Osteocyte (in vitro differentiated cells): Measurements from ENCODE around the gene FBL. TPM values are rescaled to one million over a fixed set of nuclear protein-coding genes. Genes with fewer than 3 reads are reported as not detected.

ENCODE experiments used
- DNase-seq: peaks from one replicate; pipeline ENCODE4 v3.0.0; 2021; ENCODE audit warnings: mixed read lengths; ENCODE audit not compliant: unreplicated experiment; ENCODE audit errors: extremely low spot score
- H3K27ac Mint-ChIP-seq: one replicate; pipeline ENCODE4 v1.8.0; 2021; ENCODE audit warnings: mild to moderate bottlenecking, mixed read lengths; ENCODE audit not compliant: unreplicated experiment
- H3K27me3 Mint-ChIP-seq: one replicate; pipeline ENCODE4 v1.8.0; 2021; ENCODE audit warnings: mixed read lengths; ENCODE audit not compliant: unreplicated experiment
- H3K36me3 Mint-ChIP-seq: one replicate; pipeline ENCODE4 v1.8.0; 2021; ENCODE audit warnings: mixed read lengths; ENCODE audit not compliant: unreplicated experiment
- H3K4me1 Mint-ChIP-seq: one replicate; pipeline ENCODE4 v1.8.0; 2021; ENCODE audit warnings: mixed read lengths; ENCODE audit not compliant: unreplicated experiment
- H3K4me3 Mint-ChIP-seq: one replicate; pipeline ENCODE4 v1.8.0; 2021; ENCODE audit warnings: mild to moderate bottlenecking, moderate library complexity, mixed read lengths; ENCODE audit not compliant: unreplicated experiment
- H3K9me3 Mint-ChIP-seq: one replicate; pipeline ENCODE4 v1.8.0; 2021; ENCODE audit warnings: mixed read lengths; ENCODE audit not compliant: unreplicated experiment
- CTCF ChIP-seq: fragments of 200-600 bp; sonication (generic); IDR thresholded peaks from 2 replicates; pipeline ENCODE4 v1.5.0; 2021; ENCODE audit warnings: antibody characterized with exemption, mild to moderate bottlenecking, moderate library complexity
- total RNA-seq: library from RNA; stranded (reverse); gene quantifications from 2 replicates; pipeline ENCODE4 v1.2.1, GENCODE V29; 2021

FBL gene
- total RNA-seq, 1 donor from 2014 or later: 161 TPM

DNA sequence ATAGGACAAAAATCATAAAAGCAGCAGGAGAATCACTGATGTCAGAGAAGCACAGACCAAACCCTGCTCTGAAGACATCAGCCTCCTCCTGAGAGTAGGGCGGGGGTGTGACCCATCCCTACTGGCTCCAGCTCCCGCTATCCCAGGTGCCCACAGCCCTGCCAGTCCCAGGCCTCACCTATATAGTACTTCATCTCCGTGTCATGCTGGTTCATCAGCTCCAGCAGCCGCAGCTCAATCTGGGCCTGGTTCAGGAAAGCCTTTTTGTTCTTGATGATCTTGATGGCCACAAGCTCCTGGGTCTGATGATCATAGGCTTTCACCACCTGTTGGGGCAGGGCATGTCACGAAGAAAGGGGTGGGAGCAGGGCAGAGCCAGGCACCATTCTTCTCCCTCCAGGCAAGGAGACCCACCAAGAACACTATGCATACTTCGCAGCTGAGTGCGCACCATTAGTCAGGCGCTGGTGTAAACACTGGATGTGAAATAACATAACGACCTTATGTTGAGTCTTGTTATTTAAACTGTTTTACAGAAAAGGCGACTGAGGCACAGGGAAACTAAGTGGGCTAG is 16.4 kb downstream of the FBL start:
- Mint-ChIP-seq H3K27me3 (no peaks in the 10 kb centered on the region), H3K9me3 (no peaks in the 10 kb centered on the region), H3K36me3 (peaks cover 38% of the 10 kb centered on the region), H3K4me1 (peaks cover 19% of the 10 kb centered on the region), H3K4me3 (no peak overlapping the region), H3K27ac (no peak overlapping the region)
- TF ChIP-seq CTCF: no peak
- no peak for DNase-seq

DNA sequence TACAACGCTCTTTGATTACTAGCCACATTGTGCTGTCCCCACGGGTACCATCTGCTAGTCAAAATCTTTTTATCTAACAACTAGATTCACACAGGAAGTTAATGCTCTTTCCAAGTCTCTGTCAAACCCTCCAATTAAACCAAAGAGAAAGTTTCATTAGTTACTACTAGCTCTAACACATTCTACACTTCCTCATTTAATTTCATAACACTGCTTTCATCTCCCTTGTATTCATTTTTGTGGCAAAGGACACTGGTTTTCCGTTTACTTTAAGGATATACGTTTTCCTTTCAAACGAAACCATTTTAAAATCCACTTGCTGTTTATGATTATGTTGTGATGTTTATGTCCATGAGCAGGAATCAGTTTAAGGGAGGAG is 17.5 kb downstream of the FBL start:
- Mint-ChIP-seq H3K36me3 (peaks cover 34% of the 10 kb centered on the region), H3K4me1 (peaks cover 13% of the 10 kb centered on the region), H3K27ac (no peak overlapping the region), H3K9me3 (no peaks in the 10 kb centered on the region), H3K27me3 (no peaks in the 10 kb centered on the region), H3K4me3 (no peak overlapping the region)
- TF ChIP-seq CTCF: no peak
- no peak for DNase-seq

GRCh38 chr19:39828015-39828653 is 18.0 kb downstream of the FBL start:
- TF ChIP-seq CTCF: no peak
- Mint-ChIP-seq H3K4me3 (no peak overlapping the region), H3K4me1 (peaks cover 13% of the 10 kb centered on the region), H3K27me3 (no peaks in the 10 kb centered on the region), H3K36me3 (peaks cover 34% of the 10 kb centered on the region), H3K27ac (no peak overlapping the region), H3K9me3 (no peaks in the 10 kb centered on the region)
- DNase-seq: no peak

DNA sequence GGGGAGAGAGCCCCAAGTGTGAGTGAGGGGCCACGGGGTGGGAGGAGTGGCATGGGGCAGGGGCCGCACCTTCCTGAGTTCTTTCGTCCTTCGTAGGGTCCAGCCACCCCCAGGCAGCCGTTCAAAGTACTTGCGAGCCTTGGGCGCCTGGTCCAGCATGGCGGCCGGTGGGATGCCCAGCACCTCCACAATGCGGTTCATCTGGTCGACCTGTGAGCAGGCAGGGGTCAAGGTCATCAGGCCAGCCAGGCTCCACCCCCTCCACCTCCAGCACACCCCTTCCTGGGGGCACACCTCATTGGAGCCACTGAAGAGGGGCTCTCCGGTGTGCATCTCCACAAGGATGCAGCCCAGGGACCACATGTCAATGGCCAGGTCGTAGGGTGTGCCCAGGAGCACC is 19.0 kb downstream of the FBL start:
- no peaks in the 10 kb centered on the region for H3K27me3 Mint-ChIP-seq

More for the DNA sequence above, 19.0 kb downstream of the FBL start:
- Mint-ChIP-seq H3K9me3 (no peaks in the 10 kb centered on the region), H3K36me3 (peaks cover 34% of the 10 kb centered on the region), H3K4me3 (no peak overlapping the region), H3K27ac (no peak overlapping the region), H3K4me1 (peaks cover 5% of the 10 kb centered on the region)
- no peak for DNase-seq
- TF ChIP-seq CTCF: no peak
